C4-2B (cell line): ENCODE results near the gene ZNF165.

ENCODE experiments used
- ZFX ChIP-seq: fragments of 450-650 bp; IDR thresholded peaks from 2 replicates; pipeline ENCODE4 v1.6.1; 2017
- TF ChIP-seq, protein P1 (sequence below): fragments of 450-650 bp; conservative IDR thresholded peaks from 2 replicates; pipeline ENCODE4 v1.5.1; 2017; ENCODE audit warnings: mild to moderate bottlenecking

DNA sequence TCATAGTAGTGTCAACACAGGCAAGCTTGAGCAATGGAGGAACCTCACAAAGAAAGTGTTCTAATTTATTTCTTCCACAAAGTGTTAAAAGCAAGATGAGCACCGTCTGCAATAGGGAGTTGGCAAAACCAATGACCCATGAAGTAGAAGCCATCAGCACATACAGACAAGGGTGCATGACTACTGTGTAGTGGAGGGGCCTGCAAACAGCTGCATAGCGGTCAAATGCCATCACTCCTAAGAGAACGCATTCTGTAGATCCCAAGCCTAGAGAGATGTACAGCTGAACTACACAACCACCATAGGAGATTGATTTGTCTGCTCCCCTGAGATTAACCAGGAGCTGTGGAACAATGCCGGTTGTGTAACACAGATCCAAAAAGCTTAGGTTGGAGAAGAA lies 26.8 kb upstream of the ZNF165 start:
- TF ChIP-seq, protein P1, sequence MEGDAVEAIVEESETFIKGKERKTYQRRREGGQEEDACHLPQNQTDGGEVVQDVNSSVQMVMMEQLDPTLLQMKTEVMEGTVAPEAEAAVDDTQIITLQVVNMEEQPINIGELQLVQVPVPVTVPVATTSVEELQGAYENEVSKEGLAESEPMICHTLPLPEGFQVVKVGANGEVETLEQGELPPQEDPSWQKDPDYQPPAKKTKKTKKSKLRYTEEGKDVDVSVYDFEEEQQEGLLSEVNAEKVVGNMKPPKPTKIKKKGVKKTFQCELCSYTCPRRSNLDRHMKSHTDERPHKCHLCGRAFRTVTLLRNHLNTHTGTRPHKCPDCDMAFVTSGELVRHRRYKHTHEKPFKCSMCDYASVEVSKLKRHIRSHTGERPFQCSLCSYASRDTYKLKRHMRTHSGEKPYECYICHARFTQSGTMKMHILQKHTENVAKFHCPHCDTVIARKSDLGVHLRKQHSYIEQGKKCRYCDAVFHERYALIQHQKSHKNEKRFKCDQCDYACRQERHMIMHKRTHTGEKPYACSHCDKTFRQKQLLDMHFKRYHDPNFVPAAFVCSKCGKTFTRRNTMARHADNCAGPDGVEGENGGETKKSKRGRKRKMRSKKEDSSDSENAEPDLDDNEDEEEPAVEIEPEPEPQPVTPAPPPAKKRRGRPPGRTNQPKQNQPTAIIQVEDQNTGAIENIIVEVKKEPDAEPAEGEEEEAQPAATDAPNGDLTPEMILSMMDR: no peak
- no peak for TF ChIP-seq ZFX
